ENCODE results near the gene PCSK6.

The PCSK6 gene

DNA sequence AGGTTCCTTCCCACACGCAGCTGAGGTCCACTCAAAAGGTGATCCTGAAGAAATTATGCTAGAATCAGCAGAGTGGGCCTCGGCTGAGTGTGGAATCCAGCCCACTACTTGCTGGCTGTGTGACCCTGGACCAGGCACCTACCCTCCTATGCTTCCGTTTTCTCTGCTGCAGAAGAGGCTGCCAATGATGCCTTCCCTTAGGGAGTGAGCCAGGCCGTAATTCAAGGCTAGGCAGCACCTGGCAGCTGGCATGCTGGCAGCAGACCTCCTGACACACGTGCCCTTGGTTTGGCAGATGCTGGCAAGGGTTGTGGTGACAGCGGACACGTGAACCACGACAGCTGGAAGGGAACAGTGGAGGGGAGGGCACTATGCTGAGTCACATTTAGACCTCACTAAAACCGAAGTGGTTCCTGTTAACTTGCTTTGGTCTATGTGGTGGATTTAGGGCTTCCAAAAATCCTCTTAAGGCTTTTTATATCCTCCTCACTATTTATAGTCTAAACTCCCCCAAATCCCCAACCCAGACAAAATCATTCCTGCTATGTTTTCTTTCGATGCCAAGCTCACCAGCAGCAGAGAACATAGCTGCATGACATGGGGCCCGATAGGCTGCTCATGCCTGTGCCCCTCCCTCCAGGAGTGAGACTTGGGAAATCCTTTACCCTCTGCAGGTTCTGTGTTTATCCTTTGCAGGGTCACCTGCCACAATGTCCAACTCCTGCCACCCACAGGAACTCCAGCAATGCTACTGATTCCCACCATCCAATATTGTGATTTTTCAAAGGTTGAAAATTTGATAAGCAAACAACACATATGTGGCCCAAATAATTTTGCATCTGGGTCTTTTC is 10.6 kb upstream of the PCSK6 start:
- no peak for DNase-seq (ENCODE audit: low read depth in 2 of 2, low spot score in 1 of 2)

DNA sequence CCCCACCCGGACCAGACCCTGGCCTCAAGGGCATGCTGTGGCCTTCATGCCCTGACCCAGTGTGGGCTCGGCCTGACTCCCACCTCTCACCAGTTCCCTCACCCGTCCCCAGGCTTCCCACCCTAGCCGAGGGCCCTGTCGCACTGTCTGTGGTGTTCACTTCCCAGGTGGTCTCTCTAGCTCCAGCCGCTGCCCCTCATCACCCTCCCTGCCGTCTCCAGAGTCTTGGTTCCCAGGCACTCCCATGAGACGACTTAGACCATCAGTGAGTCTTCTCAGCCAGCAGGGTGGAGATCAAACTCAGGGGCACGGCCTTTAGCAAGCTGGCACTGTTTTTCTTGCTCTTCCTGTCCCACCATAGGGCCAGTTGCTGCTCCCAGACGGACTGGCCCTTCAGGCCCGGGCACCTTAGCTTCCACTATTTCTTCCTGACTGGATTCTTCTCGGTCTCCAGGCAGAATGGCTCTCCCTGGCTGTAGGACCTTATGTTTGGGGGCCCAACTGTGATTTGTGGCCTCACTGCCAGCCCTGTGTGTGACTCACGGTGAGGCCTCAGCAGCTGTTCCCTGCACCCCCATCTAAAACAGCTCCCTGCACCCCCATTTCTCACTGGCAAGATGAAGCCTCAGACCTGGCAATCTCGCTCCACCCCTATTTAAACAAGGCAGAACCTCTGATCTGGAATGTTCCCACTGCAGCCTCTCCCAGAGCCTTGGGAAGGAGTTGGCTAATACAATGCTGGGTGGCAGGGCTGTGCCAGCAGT is 9.4 kb upstream of the PCSK6 start:
- no peak for DNase-seq (ENCODE audit: low read depth in 2 of 2, low spot score in 1 of 2)

DNA sequence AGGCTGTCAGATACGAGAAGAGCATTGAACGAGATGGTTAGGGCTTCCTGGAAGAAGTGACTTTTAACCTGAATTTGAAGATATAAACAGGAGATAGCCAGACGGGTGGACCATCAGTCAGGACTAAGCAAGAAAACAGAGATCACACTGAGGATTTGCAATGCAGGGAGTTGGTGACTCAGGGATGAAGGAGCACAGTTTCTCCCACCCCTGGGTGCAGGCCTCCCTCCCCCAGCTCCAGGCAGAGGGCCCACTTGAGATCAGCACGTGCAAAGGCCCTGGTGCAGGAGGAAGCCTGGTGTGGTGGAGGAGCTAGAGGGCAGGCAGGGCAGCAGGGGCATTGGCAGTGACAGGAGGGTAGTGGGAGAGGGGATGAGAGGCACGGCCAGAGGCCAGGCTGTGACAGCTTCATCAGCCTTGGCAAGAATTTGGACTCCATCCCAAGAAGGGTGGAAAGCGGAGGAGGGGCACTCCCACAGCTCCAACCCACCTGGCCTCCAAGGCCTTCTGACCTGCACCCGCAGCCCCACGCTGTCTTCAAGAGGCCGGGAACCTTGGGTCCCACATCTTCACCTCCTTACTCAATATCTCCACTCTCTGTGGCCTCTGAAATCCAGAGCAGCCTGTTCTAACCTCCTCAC is 8.7 kb upstream of the PCSK6 start:
- no peak for DNase-seq (ENCODE audit: low read depth in 2 of 2, low spot score in 1 of 2)

DNA sequence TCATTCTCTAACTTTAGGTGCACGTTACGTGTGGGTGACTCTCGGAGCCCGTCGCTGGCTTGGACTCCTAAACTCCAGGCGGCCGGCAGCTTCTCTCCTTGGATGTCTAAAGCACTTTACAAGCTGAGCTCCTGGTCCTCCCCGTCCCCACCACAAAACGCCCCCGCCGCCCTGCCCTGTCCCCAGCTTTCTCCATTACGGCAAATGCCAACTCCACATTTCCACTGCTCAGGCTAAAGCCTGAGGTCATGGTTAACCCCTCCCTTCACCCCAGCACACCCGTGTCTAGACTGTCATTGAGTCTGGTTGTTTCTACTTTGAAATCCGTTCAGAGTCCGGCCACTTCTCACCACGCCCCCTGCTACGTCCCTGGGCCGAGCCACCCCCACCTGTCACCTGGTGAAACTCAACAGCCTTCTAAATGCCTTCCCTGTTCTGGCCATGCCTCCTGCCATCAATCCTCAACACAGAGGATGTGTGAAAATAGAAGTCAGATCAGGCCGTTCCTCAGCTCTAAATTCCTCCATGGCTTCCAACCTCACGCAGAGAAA is 8.1 kb upstream of the PCSK6 start:
- DNase-seq (ENCODE audit: low read depth in 2 of 2, low spot score in 1 of 2) = no peak

DNA sequence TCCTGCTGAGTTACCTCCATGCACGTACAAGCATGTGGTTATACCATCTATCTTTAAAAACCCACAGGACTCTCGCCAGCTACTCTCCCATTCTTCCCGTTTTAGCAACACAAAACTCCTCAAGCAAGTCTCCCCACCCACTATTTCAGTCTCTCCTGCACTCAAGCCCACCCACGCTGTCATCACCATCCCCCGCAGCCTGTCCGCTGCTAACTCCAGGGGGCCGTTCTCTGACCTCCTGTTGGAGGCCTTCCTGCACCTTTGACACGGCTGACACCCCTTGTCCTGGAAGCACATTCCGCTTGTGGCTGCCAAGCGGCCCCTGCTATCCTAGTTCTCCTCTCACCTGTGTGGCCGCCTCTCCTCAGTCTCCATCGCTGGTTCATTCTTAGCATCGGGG is 7.5 kb upstream of the PCSK6 start:
- no peak for DNase-seq (ENCODE audit: low read depth in 2 of 2, low spot score in 1 of 2)

DNA sequence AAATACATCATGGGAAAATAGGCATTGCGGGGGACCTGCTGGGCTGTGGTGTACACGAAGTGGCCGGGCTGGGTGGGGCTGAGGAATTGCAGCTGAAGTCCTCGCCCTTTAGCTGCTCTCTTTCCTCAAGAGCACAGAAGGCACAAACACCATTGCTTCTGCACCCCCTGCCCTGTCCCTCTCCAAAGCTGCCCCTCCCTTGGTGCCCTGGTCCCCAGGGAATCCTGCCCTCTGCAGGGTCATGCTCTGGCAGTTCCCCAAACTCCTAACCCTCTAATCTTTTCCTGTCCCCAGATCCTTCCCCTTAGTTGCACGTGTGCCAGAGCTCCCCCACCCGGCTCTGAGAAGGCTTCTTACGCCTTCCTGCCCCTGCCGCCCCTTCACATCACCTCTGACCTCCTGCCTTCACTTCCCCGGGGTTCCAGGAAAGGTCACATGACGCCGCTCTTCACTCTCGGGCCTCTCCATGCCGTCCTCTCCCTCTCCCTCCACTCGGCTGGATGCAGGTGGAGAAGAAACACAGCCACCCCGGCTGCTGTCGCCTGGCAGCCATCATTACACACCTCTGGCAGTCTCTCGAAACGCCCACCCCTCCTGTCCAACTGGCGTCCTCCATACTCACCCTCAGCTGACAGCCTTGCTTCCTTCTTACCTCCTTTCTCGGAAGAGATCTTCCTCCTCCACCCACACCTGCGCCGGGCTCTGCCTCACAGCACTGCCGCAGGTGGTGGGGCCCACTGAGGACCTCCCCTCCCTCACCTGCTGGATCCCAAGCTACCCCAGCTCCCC is 6.9 kb upstream of the PCSK6 start:
- no peak for DNase-seq (ENCODE audit: low read depth in 2 of 2, low spot score in 1 of 2)

DNA sequence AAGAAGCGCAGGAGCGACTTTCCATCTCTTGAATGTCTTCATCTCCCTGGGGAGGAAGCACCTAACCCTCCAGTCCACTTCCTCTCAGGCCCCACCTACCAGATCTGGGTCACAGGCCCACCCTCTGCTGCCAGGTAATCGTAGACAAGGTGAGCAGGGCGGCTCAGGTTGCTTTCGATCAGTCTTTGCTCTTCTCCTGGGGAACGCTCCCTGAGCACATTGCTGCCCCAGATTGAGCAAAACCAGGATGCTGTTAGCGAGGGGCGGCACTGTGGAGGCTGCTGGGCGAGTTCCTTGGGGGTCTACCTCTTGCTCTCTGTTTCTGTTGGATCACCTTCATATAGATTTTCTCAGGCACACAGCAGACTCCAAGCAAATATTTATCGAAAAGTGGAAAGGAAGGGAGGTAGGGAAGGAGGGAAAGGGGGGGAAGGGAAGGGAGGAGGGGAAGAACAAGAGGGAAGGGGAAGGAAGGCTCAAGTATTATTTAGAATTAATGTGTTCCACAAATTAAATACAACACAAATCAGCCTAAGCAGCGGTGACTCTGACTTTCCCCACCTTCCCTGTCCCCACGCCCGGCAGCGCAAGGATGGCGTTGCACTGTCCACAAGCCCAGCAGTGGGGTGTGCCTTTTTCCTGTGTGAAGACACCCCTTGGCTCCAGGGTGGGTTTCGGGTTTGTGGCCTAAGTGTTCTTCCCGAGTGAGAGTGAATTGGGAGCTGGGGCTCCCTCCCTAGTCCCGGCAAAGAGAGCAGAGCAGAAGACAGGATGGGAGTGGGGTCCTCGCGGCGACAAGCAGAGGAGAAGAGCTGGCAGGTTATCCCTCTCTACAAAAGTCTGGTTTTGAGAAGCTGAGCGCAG is 6.1 kb upstream of the PCSK6 start:
- no peak for DNase-seq (ENCODE audit: low read depth in 2 of 2, low spot score in 1 of 2)

DNA sequence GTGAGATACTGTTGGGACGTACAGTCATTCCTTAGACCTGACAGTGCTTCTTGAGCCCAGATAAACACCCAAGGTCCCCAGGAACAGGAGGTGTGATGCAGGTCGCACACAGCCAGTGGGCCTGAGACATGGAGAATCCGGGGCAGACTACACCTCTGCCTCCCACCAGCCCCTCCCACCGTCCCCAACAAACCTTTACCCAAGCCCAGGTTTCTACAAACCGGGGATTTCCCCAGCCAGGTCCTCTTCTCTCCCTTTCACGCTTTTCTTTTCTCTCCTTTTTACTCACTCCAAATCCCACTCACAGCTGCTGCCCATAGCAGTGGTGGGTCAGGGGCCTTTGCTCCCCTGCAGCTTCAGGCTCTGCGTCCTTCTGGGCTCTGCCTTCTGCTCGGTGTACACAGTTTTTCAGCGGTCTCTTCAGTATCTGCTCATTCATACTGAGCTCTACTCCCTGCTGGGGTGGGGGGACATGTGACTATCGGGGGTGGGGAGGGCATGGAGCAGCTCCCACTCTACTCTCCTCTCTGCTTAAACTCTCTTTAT is 4.8 kb upstream of the PCSK6 start:
- DNase-seq (ENCODE audit: low read depth in 2 of 2, low spot score in 1 of 2) = no peak

DNA sequence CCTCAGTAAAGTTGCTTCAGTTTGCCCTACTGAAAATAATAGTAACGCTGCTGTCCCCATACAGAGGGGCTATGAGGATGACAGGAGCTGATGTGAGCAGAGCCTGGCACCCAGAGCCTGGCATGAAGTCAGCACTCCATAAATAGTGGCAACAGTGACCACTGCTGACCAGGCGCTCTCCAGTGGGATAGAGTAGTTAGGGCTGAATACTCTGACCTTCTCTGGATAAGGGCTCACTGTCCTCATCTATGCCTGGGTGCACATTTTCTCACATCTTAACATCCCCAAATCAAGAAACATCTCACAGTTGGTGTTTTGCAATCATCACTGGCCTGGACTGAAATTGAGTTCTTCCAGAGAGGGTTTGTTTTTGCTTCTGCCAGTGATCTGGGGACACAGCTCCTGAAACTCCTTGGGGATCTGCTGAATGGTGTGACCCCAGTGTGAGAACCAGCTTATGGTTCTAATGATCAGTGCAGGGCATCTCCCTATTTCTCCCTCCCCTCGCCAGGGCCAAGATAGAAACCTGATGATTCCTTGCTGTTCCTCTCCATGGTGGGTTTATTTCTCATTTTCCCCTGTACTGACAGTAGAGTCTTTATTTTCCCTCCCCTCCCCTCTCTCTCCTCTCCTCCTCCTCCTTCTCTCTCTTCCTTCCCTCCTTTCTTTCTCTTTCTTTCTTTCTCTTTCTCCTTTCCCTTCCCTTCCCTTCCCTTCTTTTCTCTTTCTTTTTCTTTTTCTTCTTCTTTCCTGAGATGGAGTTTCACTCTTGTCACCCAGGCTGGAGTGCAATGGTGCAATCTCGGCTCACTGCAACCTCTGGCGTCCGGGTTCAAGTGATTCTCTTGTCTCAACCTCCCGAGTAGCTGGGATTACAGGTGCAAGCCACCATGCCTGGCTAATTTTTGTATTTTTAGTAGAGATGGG is 3.5 kb upstream of the PCSK6 start:
- no peak for DNase-seq (ENCODE audit: low read depth in 2 of 2, low spot score in 1 of 2)

DNA sequence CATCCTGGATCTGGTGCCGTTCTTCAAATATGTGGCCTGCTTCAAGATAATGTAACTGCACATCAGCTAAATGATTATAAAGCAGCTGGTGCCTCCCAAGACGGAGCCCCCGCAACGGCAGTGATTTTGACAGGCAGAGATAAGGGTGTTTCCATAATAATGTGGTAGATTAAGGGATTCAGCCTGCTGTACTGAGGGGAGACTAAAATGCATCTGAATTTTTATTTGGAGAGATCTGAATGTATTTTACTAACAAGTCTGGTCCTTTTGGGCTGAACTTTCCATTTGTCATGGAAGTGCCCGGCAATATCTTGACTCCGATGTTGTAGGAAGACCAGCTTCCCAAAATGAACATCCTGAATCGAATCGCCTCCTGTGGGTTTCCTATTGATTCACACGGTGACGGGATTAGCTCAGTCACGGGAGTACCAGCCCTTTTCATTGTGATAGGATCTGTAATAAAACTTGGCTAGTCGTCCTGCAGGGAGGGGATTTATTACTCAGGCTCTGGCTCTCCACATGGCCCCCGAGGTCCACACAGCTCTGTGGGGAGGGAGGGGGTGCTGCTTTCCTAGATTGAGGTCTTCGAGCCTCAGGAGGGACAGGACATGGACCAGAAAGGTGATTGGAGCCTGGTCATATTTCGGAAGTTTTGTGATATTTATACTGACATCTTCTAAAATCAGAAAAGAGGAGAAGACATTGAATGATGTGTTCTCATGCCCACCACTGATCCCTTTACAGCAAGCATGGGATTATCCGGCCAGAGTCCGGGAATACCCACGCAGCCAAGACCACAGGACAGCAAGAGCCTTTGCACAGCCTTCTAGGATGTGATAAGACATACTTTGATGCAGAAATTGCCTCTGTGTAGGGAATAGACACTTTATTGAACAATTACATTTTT is 2.5 kb upstream of the PCSK6 start:
- DNase-seq (ENCODE audit: low read depth in 2 of 2, low spot score in 1 of 2) = no peak

DNA sequence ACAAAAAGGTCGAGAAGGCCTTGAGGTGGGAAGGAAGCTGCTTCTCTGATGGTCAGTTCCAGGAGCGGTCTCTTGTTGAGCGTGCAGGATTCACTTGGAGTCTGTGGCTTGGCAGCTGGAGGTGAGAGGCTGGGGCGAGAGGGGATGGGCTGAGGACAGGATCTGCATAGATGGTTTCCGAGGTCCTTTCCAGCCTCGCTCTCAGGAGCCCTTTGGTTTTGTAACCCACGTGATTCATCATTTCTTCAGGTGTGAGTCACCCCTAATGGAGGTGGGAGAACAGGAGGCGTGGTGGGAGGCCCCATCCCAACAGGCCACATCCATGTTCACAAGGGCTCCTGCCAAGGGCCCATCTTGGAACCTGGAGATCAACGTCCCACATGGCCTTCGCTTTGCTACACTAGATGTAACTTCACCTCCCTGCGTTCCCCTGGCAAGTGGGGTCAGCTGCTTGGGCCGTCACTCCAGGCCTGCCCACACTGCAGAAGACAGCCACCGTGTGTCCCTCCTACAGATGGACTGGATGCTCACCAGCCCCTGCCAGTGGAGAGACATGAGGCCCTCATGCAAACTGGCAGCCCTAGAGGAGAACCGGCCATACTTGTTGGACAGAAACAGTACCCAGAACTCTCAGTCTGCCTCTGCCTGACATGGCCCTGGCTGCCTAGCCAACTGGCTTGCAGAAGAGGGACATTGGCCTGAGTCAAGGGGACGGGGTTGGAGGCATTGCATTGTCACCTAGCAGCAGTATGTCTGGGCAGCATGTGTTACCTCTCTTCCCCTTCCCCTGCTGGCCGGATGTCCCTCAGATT is 1.6 kb upstream of the PCSK6 start:
- DNase-seq (ENCODE audit: low read depth in 2 of 2, low spot score in 1 of 2) = no peak

DNA sequence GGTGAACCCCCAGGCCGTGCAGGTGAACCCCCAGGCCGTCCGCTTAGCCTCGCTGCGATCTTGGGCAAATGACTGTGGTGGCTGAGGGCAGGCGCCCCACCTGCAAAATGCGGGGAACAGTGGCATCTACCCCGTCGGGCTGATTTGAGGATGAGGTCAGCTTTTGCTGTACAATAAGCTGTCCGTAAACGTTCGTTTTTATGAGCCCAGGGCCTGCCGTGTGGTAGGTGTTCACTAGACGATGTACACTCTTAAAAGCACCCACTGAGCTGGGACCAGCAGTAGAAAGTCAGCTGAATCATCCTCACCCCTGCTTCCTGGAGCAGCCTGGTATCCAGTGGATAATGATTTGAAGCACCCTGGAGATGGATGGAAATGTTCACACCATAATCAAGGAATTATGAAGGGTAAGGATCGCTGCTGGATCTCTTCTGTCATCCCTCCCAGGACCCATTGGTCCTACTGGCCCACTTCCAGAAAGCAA is 943 bp upstream of the PCSK6 start:
- no peak for DNase-seq (ENCODE audit: low read depth in 2 of 2, low spot score in 1 of 2)

DNA sequence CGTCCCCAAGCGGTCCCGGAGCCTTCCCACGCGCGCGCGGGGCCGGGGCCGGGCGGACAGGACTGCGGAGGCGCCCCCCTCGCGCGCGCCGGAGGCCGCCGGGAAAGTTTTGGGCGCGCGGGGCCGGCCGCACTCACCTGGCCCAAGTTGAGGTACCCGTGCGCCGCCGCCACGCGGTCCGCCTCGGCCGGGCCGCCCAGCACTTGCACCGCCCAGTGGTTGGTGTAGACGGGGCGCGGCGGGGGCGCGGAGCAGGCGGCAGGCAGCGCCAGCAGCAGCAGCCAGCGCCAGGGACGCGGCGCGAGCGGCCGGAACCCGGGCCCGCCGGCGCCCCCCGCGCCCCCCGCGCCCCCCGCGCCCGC is 289 bp downstream of the PCSK6 start:
- no peak for DNase-seq (ENCODE audit: low read depth in 2 of 2, low spot score in 1 of 2)

DNA sequence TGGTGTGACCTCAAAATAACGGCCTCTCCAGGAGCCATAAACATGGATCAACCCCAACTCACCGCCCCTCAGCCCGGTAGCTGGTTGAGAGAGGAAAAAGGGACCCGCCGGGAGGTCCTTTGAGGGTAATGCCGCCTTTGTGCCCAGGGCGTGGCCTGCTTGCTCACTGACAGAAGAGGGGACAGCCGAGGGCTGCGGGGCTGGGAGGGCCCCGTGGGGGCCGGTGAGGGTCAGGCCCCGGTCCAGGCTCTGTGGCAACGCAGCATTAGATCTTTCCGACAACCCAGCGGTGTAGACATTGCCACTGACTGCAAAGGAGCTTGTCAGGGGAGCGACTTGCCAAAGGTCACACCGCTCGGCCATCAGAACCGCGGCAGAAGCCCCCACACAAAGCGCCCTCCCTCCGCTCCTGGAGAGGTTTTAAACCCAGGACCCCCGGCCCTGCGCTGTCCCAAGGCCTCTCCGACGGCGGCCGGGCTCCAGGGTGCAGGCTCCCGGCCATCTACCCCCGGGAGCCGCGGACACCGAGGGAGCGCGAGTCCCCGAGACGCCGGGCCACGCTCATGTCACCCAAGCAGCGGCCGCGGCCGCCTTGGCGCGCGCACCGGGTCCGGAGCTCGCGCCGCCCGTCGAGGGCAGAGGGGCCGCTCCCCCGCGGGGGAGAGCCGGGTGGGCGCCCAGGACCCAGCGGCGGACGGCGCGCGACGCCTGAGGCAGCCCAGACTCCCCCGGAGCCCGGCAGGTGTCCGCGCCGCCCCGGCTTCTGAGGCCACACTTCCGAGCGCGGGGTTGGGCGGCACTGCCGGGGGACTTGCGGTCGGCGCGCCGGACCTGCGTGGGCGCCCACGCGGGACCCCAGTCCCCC is 975 bp downstream of the PCSK6 start:
- no peak for DNase-seq (ENCODE audit: low read depth in 2 of 2, low spot score in 1 of 2)

DNA sequence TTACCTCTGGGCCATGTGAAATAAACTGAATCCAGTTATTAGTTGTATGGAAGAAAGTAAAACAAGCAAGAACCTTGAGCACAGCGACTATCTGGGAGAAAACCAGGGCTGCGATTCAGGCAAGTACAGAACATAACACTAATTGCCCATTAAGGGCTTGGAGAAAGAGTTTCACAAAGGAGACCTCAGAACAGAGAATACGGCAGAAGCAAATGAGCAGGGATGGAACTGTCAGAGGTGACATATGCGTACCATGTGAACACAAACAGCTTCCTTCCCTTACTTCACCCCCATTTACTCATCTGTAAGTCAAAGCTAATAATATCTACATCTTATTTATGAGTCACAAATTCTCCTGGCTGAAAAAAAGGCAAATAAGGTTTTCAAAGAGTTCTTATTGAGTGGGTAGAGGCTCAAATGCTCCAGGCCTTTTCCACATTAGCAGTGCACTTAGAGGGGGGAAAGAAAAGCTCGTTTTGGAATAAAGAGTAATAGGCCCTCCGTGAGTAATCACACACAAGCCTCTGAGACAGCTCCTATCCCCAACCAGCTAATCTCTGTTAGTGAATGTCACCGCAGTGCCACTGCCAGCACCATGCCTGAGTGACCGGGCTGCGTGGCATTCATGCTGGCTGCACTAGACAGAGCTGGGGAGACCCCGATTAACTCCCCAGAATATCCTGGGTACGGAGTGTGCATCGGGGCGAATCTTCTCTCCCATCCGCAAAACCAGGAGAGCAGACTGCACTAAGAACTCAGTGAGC is 2.6 kb downstream of the PCSK6 start:
- no peak for DNase-seq (ENCODE audit: low read depth in 2 of 2, low spot score in 1 of 2)
